ENCODE results near the gene CHURC1. TPM values are rescaled to one million over a fixed set of nuclear protein-coding genes. Genes with fewer than 3 reads are reported as not detected.

CHURC1 gene
- total and polyA plus RNA-seq, 2 experiments from 2014 or later = 62.4 to 134 TPM

GRCh38 chr14:64952598-64953309 lies 38.5 kb downstream of the CHURC1 start:
- Histone ChIP-seq H3K4me3 (no peak overlapping the region), H3K9me3 (ENCODE audit: low read depth) (no peaks in the 10 kb centered on the region), H2AFZ (no peak overlapping the region), H4K20me1 (ENCODE audit: insufficient read depth, poor library complexity, severe bottlenecking) (no peaks in the 10 kb centered on the region), H3K27ac (no peak overlapping the region), H3K27me3 (no peaks in the 10 kb centered on the region), H3K36me3 (replicated peaks; ENCODE audit: insufficient read depth, low read depth) (no peaks in the 10 kb centered on the region), H3K4me1 (ENCODE audit: insufficient read depth) (no peaks in the 10 kb centered on the region), H3K4me2 (no peak overlapping the region), H3K79me2 (no peaks in the 10 kb centered on the region), H3K9me2 (replicated peaks; ENCODE audit: insufficient read depth) (no peaks in the 10 kb centered on the region)
- WGBS (ENCODE audit: low lambda C conversion rate, missing lambda C conversion rate) = 83% methylated on average over 7 of the region's 7 CpGs
- TF ChIP-seq EZH2phosphoT487 (IDR thresholded peaks at IDR 0.05; ENCODE audit: low read depth, severe bottlenecking, unreplicated experiment) = no peak
- no peak for TF ChIP-seq EZH2 (IDR thresholded peaks at IDR 0.05; ENCODE audit: borderline replicate concordance)
- no peak for TF ChIP-seq CTCF (IDR thresholded peaks at IDR 0.05; ENCODE audit: poor library complexity)
- DNase-seq (ENCODE audit: low spot score) = no peak

- Histone ChIP-seq H3K4me1 (ENCODE audit: insufficient read depth) (no peaks in the 10 kb centered on the region), H2AFZ (no peak overlapping the region), H3K4me3 (no peak overlapping the region), H3K79me2 (no peaks in the 10 kb centered on the region), H4K20me1 (ENCODE audit: insufficient read depth, poor library complexity, severe bottlenecking) (no peaks in the 10 kb centered on the region), H3K27me3 (no peaks in the 10 kb centered on the region), H3K4me2 (no peak overlapping the region), H3K27ac (no peak overlapping the region), H3K36me3 (replicated peaks; ENCODE audit: insufficient read depth, low read depth) (no peaks in the 10 kb centered on the region), H3K9me3 (ENCODE audit: low read depth) (no peaks in the 10 kb centered on the region), H3K9me2 (replicated peaks; ENCODE audit: insufficient read depth) (no peaks in the 10 kb centered on the region)
- no peak for TF ChIP-seq EZH2 (IDR thresholded peaks at IDR 0.05; ENCODE audit: borderline replicate concordance)
- no peak for TF ChIP-seq CTCF (IDR thresholded peaks at IDR 0.05; ENCODE audit: poor library complexity)
- no peak for TF ChIP-seq EZH2phosphoT487 (IDR thresholded peaks at IDR 0.05; ENCODE audit: low read depth, severe bottlenecking, unreplicated experiment)
- WGBS (ENCODE audit: low lambda C conversion rate, missing lambda C conversion rate) = 99% methylated on average over 8 of the region's 8 CpGs
- DNase-seq (ENCODE audit: low spot score) = no peak
Observed at GRCh38 chr14:64953310-64953654, 39.0 kb downstream of the CHURC1 start.

GRCh38 chr14:64953661-64954060 lies 39.4 kb downstream of the CHURC1 start:
- H3K9me2 ChIP-seq (replicated peaks; ENCODE audit: insufficient read depth) = no peaks in the 10 kb centered on the region
- H3K4me3 ChIP-seq = no peak overlapping the region
- no peaks in the 10 kb centered on the region for H3K79me2 ChIP-seq
- no peaks in the 10 kb centered on the region for H4K20me1 ChIP-seq (ENCODE audit: insufficient read depth, poor library complexity, severe bottlenecking)
- no peaks in the 10 kb centered on the region for H3K27me3 ChIP-seq
- H3K4me2 ChIP-seq = no peak overlapping the region
- H3K27ac ChIP-seq = no peak overlapping the region
- H3K36me3 ChIP-seq (replicated peaks; ENCODE audit: insufficient read depth, low read depth) = no peaks in the 10 kb centered on the region
- no peaks in the 10 kb centered on the region for H3K4me1 ChIP-seq (ENCODE audit: insufficient read depth)
- WGBS (ENCODE audit: low lambda C conversion rate, missing lambda C conversion rate) = 100% methylated on average over 6 of the region's 6 CpGs
- H3K9me3 ChIP-seq (ENCODE audit: low read depth) = no peaks in the 10 kb centered on the region
- no peak overlapping the region for H2AFZ ChIP-seq
- no peak for DNase-seq (ENCODE audit: low spot score)
- TF ChIP-seq EZH2 (IDR thresholded peaks at IDR 0.05; ENCODE audit: borderline replicate concordance) (no peak), CTCF (IDR thresholded peaks at IDR 0.05; ENCODE audit: poor library complexity) (no peak), EZH2phosphoT487 (IDR thresholded peaks at IDR 0.05; ENCODE audit: low read depth, severe bottlenecking, unreplicated experiment) (no peak)
